ENCODE results near the gene RRBP1.

DNA sequence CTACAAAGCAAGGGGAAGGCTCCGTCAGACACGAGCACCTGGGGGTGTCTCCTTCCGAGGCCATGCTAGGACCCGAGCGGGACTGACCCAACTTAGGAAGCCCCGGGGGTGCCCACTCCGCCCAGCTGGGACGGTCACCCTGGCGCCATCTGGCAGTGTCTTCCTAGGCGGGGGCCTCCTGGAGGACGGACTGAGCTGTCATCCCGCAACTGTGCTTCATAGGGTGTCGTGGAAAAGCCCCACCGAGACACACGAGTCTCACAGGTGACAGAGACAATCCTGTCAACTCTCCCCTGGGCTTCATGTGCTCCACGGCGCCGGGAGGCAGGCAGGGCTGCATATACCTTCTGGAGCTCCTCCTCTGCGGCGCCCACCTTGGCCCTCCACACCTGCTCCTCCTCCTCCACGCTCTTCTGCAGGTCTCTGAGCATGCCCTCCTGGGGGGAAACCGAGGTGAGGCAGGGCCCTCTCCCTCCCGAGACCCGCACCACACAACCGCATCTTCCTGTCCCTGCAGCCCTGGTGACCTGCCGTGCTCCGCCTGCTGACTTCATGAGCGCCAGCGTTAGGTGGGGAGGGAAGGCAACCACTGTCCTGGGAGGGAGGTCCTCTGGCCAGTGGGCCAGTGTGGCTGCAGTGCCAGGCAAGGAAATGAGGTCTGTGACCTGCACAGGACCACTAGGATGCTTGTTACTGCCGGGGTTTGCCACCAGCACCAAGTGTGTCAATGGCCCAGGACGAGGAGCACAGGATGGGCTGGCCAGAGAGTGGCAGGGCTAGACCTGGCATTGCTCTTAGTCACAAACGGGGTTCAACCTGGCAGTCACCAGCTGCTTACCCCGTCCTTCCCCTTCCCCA, 61.4 kb downstream of the RRBP1 start:
- TF ChIP-seq, protein P1, sequence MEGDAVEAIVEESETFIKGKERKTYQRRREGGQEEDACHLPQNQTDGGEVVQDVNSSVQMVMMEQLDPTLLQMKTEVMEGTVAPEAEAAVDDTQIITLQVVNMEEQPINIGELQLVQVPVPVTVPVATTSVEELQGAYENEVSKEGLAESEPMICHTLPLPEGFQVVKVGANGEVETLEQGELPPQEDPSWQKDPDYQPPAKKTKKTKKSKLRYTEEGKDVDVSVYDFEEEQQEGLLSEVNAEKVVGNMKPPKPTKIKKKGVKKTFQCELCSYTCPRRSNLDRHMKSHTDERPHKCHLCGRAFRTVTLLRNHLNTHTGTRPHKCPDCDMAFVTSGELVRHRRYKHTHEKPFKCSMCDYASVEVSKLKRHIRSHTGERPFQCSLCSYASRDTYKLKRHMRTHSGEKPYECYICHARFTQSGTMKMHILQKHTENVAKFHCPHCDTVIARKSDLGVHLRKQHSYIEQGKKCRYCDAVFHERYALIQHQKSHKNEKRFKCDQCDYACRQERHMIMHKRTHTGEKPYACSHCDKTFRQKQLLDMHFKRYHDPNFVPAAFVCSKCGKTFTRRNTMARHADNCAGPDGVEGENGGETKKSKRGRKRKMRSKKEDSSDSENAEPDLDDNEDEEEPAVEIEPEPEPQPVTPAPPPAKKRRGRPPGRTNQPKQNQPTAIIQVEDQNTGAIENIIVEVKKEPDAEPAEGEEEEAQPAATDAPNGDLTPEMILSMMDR (IDR thresholded peaks at IDR 0.05), result no peak
- TF ChIP-seq POLR2A (IDR thresholded peaks at IDR 0.05) (no peak), POLR2AphosphoS5 (IDR thresholded peaks at IDR 0.05) (no peak)
